HCT116 (cell line): ENCODE results near the gene GLYR1. TPM values are rescaled to one million over a fixed set of nuclear protein-coding genes. Genes with fewer than 3 reads are reported as not detected.
A peak's percentile ranks its signal among the peaks of the same experiment; 100 is the strongest.

Source experiments
- ATAC-seq: fragments of 200-7000 bp; cut with Tn5 transposase; 2 replicates; pipeline ENCODE4 v1.9.1; 2020; ENCODE audit warnings: mild to moderate bottlenecking, moderate library complexity
- BruUV-seq: library from RNA; stranded (reverse); fragments of 400-500 nt; replicated peaks from 2 replicates; lab custom pipeline; 2021; lab: Mats Ljungman, UMichigan
- CTCF ChIA-PET: fragments of 300-600 bp; sonication (Branson Sonifier 250); formaldehyde crosslinking; loops from one replicate; lab custom pipeline; 2021; ENCODE audit warnings: antibody characterized with exemption; lab: Charles Lee
- POLR2A ChIA-PET: fragments of 300-600, 350-600 bp; sonication (Branson Sonifier 250); formaldehyde crosslinking; loops from one replicate; lab custom pipeline; 2021; ENCODE audit warnings: antibody characterized with exemption; lab: Charles Lee
- RAD21 ChIA-PET, 2 experiments: fragments of 300-600 bp; sonication (Branson Sonifier 250); formaldehyde crosslinking; loops; one replicate each; lab custom pipeline; 2023; ENCODE audit warnings: low total read pairs in 2 of 2; ENCODE audit not compliant: uncharacterized antibody in 2 of 2, unreplicated experiment in 2 of 2, low non-redundant PET in 1 of 2; lab: Charles Lee
- DNase-seq: peaks from one replicate; pipeline ENCODE4 v3.0.0-alpha.2; 2010; ENCODE audit warnings: low read depth, low spot score
- H2AFZ ChIP-seq: fragments of 200-600 bp; shearing (Covaris generic), sonication (generic); 2 replicates; pipeline ENCODE4 v1.6.1; 2017; ENCODE audit warnings: low read depth, mixed run types, mixed read lengths, antibody characterized with exemption, low read length; ENCODE audit not compliant: poor library complexity, severe bottlenecking
- H3K27ac ChIP-seq: 2 replicates; pipeline ENCODE4 v1.5.1; 2012; ENCODE audit warnings: low read depth, low read length
- H3K27me3 ChIP-seq: fragments of 200-600 bp; sonication (generic); 2 replicates; pipeline ENCODE4 v1.6.1; 2016; ENCODE audit warnings: mixed run types, low read length, mixed read lengths; ENCODE audit not compliant: insufficient read depth
- H3K36me3 ChIP-seq, 2 experiments: fragments of 200-500 bp in 1 of 2; fragments of 200-600 bp in 1 of 2; sonication (Bioruptor generic) in 1 of 2; sonication (generic) in 1 of 2; 2 replicates each; pipeline versions ENCODE4 v1.5.1 to v1.6.1; 2014 to 2016; ENCODE audit warnings: low read length in 2 of 2, inconsistent platforms in 1 of 2, mixed read lengths in 1 of 2, mixed run types in 1 of 2; ENCODE audit not compliant: insufficient read depth in 2 of 2, control insufficient read depth in 1 of 2
- H3K4me1 ChIP-seq, 2 experiments: fragments of 200-600 bp in 1 of 2; sonication (generic) in 1 of 2; 2 replicates each; pipeline versions ENCODE4 v1.5.1 to v1.6.1; 2012 to 2017; ENCODE audit warnings: low read length in 2 of 2, inconsistent platforms in 1 of 2, mild to moderate bottlenecking in 1 of 2, mixed read lengths in 1 of 2, mixed run types in 1 of 2, moderate library complexity in 1 of 2; ENCODE audit not compliant: insufficient read depth in 2 of 2, control insufficient read depth in 1 of 2
- H3K4me2 ChIP-seq: fragments of 200-600 bp; sonication (generic); 2 replicates; pipeline ENCODE4 v1.6.1; 2017; ENCODE audit warnings: mixed run types, low read length, mixed read lengths
- H3K4me3 ChIP-seq, 2 experiments: fragments of 200-600 bp in 1 of 2; sonication (generic) in 1 of 2; replicated peaks in 1 of 2; 2 replicates each; pipeline ENCODE4 v1.5.1; 2011 to 2016; ENCODE audit warnings: low read length in 2 of 2, control low read depth in 1 of 2, low read depth in 1 of 2, mild to moderate bottlenecking in 1 of 2, mixed read lengths in 1 of 2, mixed run types in 1 of 2
- H3K79me2 ChIP-seq: fragments of 200-600 bp; sonication (generic); 2 replicates; pipeline ENCODE4 v1.6.1; 2017; ENCODE audit warnings: mild to moderate bottlenecking, mixed run types, low read length, moderate library complexity, mixed read lengths; ENCODE audit not compliant: insufficient read depth
- H3K9ac ChIP-seq: fragments of 200-600 bp; sonication (generic); 2 replicates; pipeline ENCODE4 v1.6.1; 2016; ENCODE audit warnings: low read length, mixed read lengths
- H3K9me2 ChIP-seq: fragments of 200-600 bp; sonication (generic), shearing (Covaris generic); 2 replicates; pipeline ENCODE4 v1.6.1; 2017; ENCODE audit warnings: mixed run types, mild to moderate bottlenecking, moderate library complexity; ENCODE audit not compliant: insufficient read depth
- H3K9me3 ChIP-seq, 2 experiments: fragments of 200-500 bp in 1 of 2; fragments of 200-600 bp in 1 of 2; sonication (Bioruptor generic) in 1 of 2; sonication (generic) in 1 of 2; 2 replicates each; pipeline ENCODE4 v1.6.1; 2014 to 2017; ENCODE audit warnings: low read length in 2 of 2, mixed read lengths in 2 of 2, inconsistent platforms in 1 of 2, low read depth in 1 of 2, mild to moderate bottlenecking in 1 of 2, mixed run types in 1 of 2, moderate library complexity in 1 of 2; ENCODE audit not compliant: control insufficient read depth in 1 of 2, insufficient read depth in 1 of 2
- H4K20me1 ChIP-seq: fragments of 200-600 bp; sonication (generic), shearing (Covaris generic); 2 replicates; pipeline ENCODE4 v1.6.1; 2017; ENCODE audit warnings: mixed run types, mild to moderate bottlenecking, moderate library complexity; ENCODE audit not compliant: insufficient read depth
- CBX3 ChIP-seq: IDR thresholded peaks from 2 replicates; pipeline ENCODE4 v1.6.1; 2012; ENCODE audit warnings: low read depth
- CTCF ChIP-seq, 3 experiments: fragments of 200-600 bp in 1 of 3; sonication (generic) in 1 of 3; IDR thresholded peaks in 2 of 3; conservative IDR thresholded peaks in 1 of 3; 2 replicates each; pipeline ENCODE4 v1.5.1; 2012 to 2017; ENCODE audit warnings: low read depth in 2 of 3, low read length in 2 of 3, antibody characterized with exemption in 1 of 3, borderline replicate concordance in 1 of 3, control low read depth in 1 of 3, mild to moderate bottlenecking in 1 of 3, mixed read lengths in 1 of 3, mixed run types in 1 of 3, moderate library complexity in 1 of 3; ENCODE audit not compliant: insufficient read depth in 1 of 3
- EGR1 ChIP-seq: IDR thresholded peaks from 2 replicates; pipeline ENCODE4 v1.6.1; 2012; ENCODE audit warnings: low read depth
- ELF1 ChIP-seq: IDR thresholded peaks from 2 replicates; pipeline ENCODE4 v1.6.1; 2012; ENCODE audit warnings: low read depth, borderline replicate concordance
- EZH2 ChIP-seq: fragments of 200-600 bp; sonication (generic); IDR thresholded peaks from 2 replicates; pipeline ENCODE4 v1.6.1; 2017; ENCODE audit warnings: antibody characterized with exemption, mixed run types
- JUND ChIP-seq: IDR thresholded peaks from 2 replicates; pipeline ENCODE4 v1.6.1; 2012
- MAX ChIP-seq: IDR thresholded peaks from 2 replicates; pipeline ENCODE4 v1.6.1; 2012
- POLR2A ChIP-seq: IDR thresholded peaks from 2 replicates; pipeline ENCODE4 v1.7.0; 2011; ENCODE audit warnings: borderline replicate concordance; ENCODE audit not compliant: insufficient read depth, insufficient read length; ENCODE audit errors: extremely low read depth
- POLR2AphosphoS5 ChIP-seq: IDR thresholded peaks from 2 replicates; pipeline ENCODE4 v1.6.1; 2011; ENCODE audit warnings: mild to moderate bottlenecking, low read depth, low read length, moderate library complexity
- RAD21 ChIP-seq: IDR thresholded peaks from 2 replicates; pipeline ENCODE4 v1.6.1; 2012; ENCODE audit warnings: low read depth, mild to moderate bottlenecking
- SIN3A ChIP-seq: IDR thresholded peaks from 2 replicates; pipeline ENCODE4 v1.6.1; 2012; ENCODE audit warnings: low read depth
- SP1 ChIP-seq: IDR thresholded peaks from 2 replicates; pipeline ENCODE4 v1.6.1; 2012; ENCODE audit warnings: low read depth
- TCF7L2 ChIP-seq: IDR thresholded peaks from 2 replicates; pipeline ENCODE4 v1.7.0; 2011; ENCODE audit warnings: borderline replicate concordance, inconsistent platforms; ENCODE audit not compliant: insufficient read depth, insufficient read length; ENCODE audit errors: extremely low read depth
- ZBTB33 ChIP-seq: IDR thresholded peaks from 2 replicates; pipeline ENCODE4 v1.6.1; 2011; ENCODE audit warnings: mild to moderate bottlenecking, low read length, moderate library complexity; ENCODE audit not compliant: insufficient replicate concordance; ENCODE audit errors: extremely low read depth
- ZNF274 ChIP-seq: fragments of 200-500 bp; sonication (Bioruptor generic); IDR thresholded peaks from 2 replicates; pipeline ENCODE4 v1.6.1; 2014; ENCODE audit warnings: mild to moderate bottlenecking, low read depth, low read length, inconsistent platforms
- intact Hi-C: fragments of 100-400 bp; cut with micrococcal nuclease; formaldehyde crosslinking; loops from 2 replicates; pipeline ENCODE4 v1.10.0; 2022
- total RNA-seq: library from RNA; stranded (reverse); gene quantifications from one replicate; pipeline ENCODE4 v1.2.1, GENCODE V29; 2021; ENCODE audit not compliant: unreplicated experiment

Gene GLYR1
- total RNA-seq, 1 experiment from 2014 or later, result 50.0 TPM

GRCh38 chr16:4883501-4883900 lies 36.4 kb upstream of the GLYR1 start:
- Histone ChIP-seq H3K4me2 (no peak overlapping the region; the same call in 1 of the 2 replicates), H3K27me3 (no peaks in the 10 kb centered on the region), H3K9me2 (no peaks in the 10 kb centered on the region), H4K20me1 (peaks cover 8% of the 10 kb centered on the region; the same call in 1 of the 2 replicates), H2AFZ (no peak overlapping the region), H3K79me2 (no peaks in the 10 kb centered on the region), H3K4me1 (peaks cover 21 to 27% of the 10 kb centered on the region in 2 experiments), H3K9me3 (no peaks in the 10 kb centered on the region; a peak in 1 of 4 replicates), H3K27ac (no peak overlapping the region), H3K36me3 (peaks cover 35 to 41% of the 10 kb centered on the region in 2 experiments), H3K4me3 (no peak overlapping the region), H3K9ac (no peak overlapping the region)
- ATAC-seq (no peak), DNase-seq (no peak)
- CTCF ChIA-PET, result no interaction called here
- intact Hi-C loops, result loop anchor here (2.0 kb wide), 1 partner anchor 73 kb away; no protein-coding TSS in a partner anchor
- BruUV-seq, result no TSS peak
- RAD21 ChIA-PET, result no interaction called here
- POLR2A ChIA-PET, result no interaction called here
- no peak for TF ChIP-seq TCF7L2
- TF ChIP-seq SIN3A, result no peak
- no peak for TF ChIP-seq JUND
- TF ChIP-seq CBX3, result no peak

- no peak overlapping the region for H3K4me3 ChIP-seq
- peaks cover 37 to 49% of the 10 kb centered on the region in 2 experiments for H3K36me3 ChIP-seq
- H3K4me2 ChIP-seq, result peak overlapping the region; percentile 55
- ChIA-PET POLR2A (no interaction called here), CTCF (no interaction called here), RAD21 (no interaction called here)
- peaks cover 21 to 27% of the 10 kb centered on the region in 2 experiments for H3K4me1 ChIP-seq
- intact Hi-C loops, result loop anchor here (1.0 to 2.0 kb wide), 2 partner anchors 63 to 74 kb away; no protein-coding TSS in a partner anchor
- no peaks in the 10 kb centered on the region for H3K9me2 ChIP-seq
- peak overlapping the region; percentile 45; the same call in 1 of the 2 replicates for H3K27ac ChIP-seq
- ATAC-seq (peak; percentile 85), DNase-seq (peak; percentile 92)
- H2AFZ ChIP-seq, result no peak overlapping the region
- BruUV-seq, result TSS peak; percentile 42
- no peaks in the 10 kb centered on the region for H3K27me3 ChIP-seq
- no peaks in the 10 kb centered on the region; a peak in 1 of 4 replicates for H3K9me3 ChIP-seq
- no peaks in the 10 kb centered on the region for H3K79me2 ChIP-seq
- peaks cover 8% of the 10 kb centered on the region; the same call in 1 of the 2 replicates for H4K20me1 ChIP-seq
- 0 out of 2 replicates have a peak overlapping the region, but pooled peaks have one; percentile 2 for H3K9ac ChIP-seq
- TF ChIP-seq MAX (peak; percentile 78), SIN3A (peak; percentile 95), EGR1 (no peak), POLR2A (no peak), POLR2AphosphoS5 (peak; percentile 75), CTCF (IDR thresholded peaks at IDR 0.05 in 2 of 3, conservative IDR thresholded peaks at IDR 0.05 in 1 of 3; ENCODE audit: borderline replicate concordance in 1 of 3, insufficient read depth in 1 of 3, low read depth in 2 of 3, low read length in 2 of 3) (no peak), JUND (peak; percentile 78), ZNF274 (no peak), ZBTB33 (peak; percentile 16), ELF1 (no peak), CBX3 (peak; percentile 75), EZH2 (no peak), RAD21 (peak; percentile 33; the same call in 1 of the 2 replicates), SP1 (peak; percentile 83)
Observed at GRCh38 chr16:4882633-4883285, 35.7 kb upstream of the GLYR1 start.
